A549 (cell line): ENCODE results near the gene WIZ. TPM values are rescaled to one million over a fixed set of nuclear protein-coding genes. Genes with fewer than 3 reads are reported as not detected.

ENCODE experiments used
- ATAC-seq, 2 experiments: fragments of 200-7000 bp in 1 of 2; fragments of >200 bp in 1 of 2; cut with Nextera tagmentation in 1 of 2; cut with Tn5 transposase in 1 of 2; 3 replicates each; pipeline versions ENCODE4 v1.8.0 to v1.9.1; 2018 to 2020; ENCODE audit warnings: mild to moderate bottlenecking in 1 of 2, moderate library complexity in 1 of 2
- CTCF ChIA-PET: fragments of 300-600 bp; sonication (Branson Sonifier 250); formaldehyde crosslinking; extraction: SDS; loops from one replicate; lab custom pipeline; 2021; ENCODE audit warnings: antibody characterized with exemption, inconsistent platforms; lab: Yijun Ruan, JAX
- POLR2A ChIA-PET: fragments of 350-600 bp; formaldehyde crosslinking; extraction: SDS; loops from one replicate; lab custom pipeline; 2021; ENCODE audit warnings: antibody characterized with exemption, inconsistent platforms; lab: Yijun Ruan, JAX
- DNase-seq, 2 experiments: peaks; one replicate each; pipeline versions ENCODE4 v3.0.0 to v3.0.0-alpha.2; 2011 to 2016; ENCODE audit warnings: low read depth in 1 of 2, low spot score in 1 of 2
- FAIRE-seq: peaks from 2 replicates; lab custom pipeline; 2011; peaks lifted over from hg19 to GRCh38; lab: Jason Lieb, UNC
- H3K27ac ChIP-seq, 2 experiments: fragments of >200 bp; sonication (Bioruptor Twin); formaldehyde crosslinking; 3 replicates each; pipeline ENCODE4 v1.5.1; 2016 to 2017
- H3K4me1 ChIP-seq: fragments of >200 bp; sonication (Bioruptor Twin); formaldehyde crosslinking; 3 replicates; pipeline ENCODE4 v1.6.1; 2016
- H3K4me2 ChIP-seq: fragments of >200 bp; sonication (Bioruptor Twin); formaldehyde crosslinking; 3 replicates; pipeline ENCODE4 v1.6.1; 2016
- H3K4me3 ChIP-seq: fragments of >200 bp; sonication (Bioruptor Twin); formaldehyde crosslinking; 3 replicates; pipeline ENCODE4 v1.5.1; 2016
- H3K9me3 ChIP-seq: fragments of >200 bp; sonication (Bioruptor Twin); formaldehyde crosslinking; 3 replicates; pipeline ENCODE4 v1.6.1; 2016
- ATOH8 ChIP-seq: fragments of 250-450 bp; sonication (Bioruptor Pico); IDR thresholded peaks from 2 replicates; pipeline ENCODE4 v1.5.0; 2020; ENCODE audit warnings: low read depth, mild to moderate bottlenecking, moderate library complexity
- BHLHE40 ChIP-seq: IDR thresholded peaks from 2 replicates; pipeline ENCODE4 v1.6.1; 2012; ENCODE audit warnings: low read depth, low read length, inconsistent platforms
- CBX2 ChIP-seq: fragments of 200-600 bp; sonication (generic); IDR thresholded peaks from 2 replicates; pipeline ENCODE4 v1.6.1; 2016; ENCODE audit warnings: low read depth, mild to moderate bottlenecking, borderline replicate concordance
- CBX8 ChIP-seq: fragments of 200-600 bp; sonication (generic); IDR thresholded peaks from 2 replicates; pipeline ENCODE4 v1.6.1; 2016
- CHD2 ChIP-seq: fragments of 150-350 bp; IDR thresholded peaks from 2 replicates; pipeline ENCODE4 v1.6.1; 2014; ENCODE audit warnings: low read length; ENCODE audit not compliant: partially characterized antibody
- E2F6 ChIP-seq: IDR thresholded peaks from 2 replicates; pipeline ENCODE4 v1.6.1; 2012; ENCODE audit warnings: low read depth, borderline replicate concordance
- EHF ChIP-seq: fragments of 250-450 bp; sonication (Bioruptor Pico); IDR thresholded peaks from 2 replicates; pipeline ENCODE4 v1.5.0; 2020; ENCODE audit warnings: mild to moderate bottlenecking
- EHMT2 ChIP-seq: fragments of 200-600 bp; sonication (generic); IDR thresholded peaks from 2 replicates; pipeline ENCODE4 v1.6.1; 2016; ENCODE audit warnings: antibody characterized with exemption, low read depth, mild to moderate bottlenecking, moderate library complexity
- ELK1 ChIP-seq: fragments of 150-350 bp; IDR thresholded peaks from 2 replicates; pipeline ENCODE4 v1.6.1; 2014; ENCODE audit warnings: low read depth, mild to moderate bottlenecking, low read length
- HDAC2 ChIP-seq: fragments of 200-600 bp; sonication (generic); IDR thresholded peaks from 2 replicates; pipeline ENCODE4 v1.6.1; 2016
- HOXA7 ChIP-seq: fragments of 250-450 bp; sonication (Bioruptor Pico); IDR thresholded peaks from 2 replicates; pipeline ENCODE4 v1.5.0; 2020; ENCODE audit warnings: mild to moderate bottlenecking, moderate library complexity
- HOXB5 ChIP-seq: fragments of 250-450 bp; sonication (Bioruptor Pico); IDR thresholded peaks from 2 replicates; pipeline ENCODE4 v1.5.0; 2020; ENCODE audit warnings: mild to moderate bottlenecking, moderate library complexity
- KDM5A ChIP-seq: fragments of 200-600 bp; sonication (generic); IDR thresholded peaks from 2 replicates; pipeline ENCODE4 v1.6.1; 2016; ENCODE audit warnings: antibody characterized with exemption, mild to moderate bottlenecking
- MAZ ChIP-seq: fragments of 150-350 bp; IDR thresholded peaks from 2 replicates; pipeline ENCODE4 v1.6.1; 2014; ENCODE audit warnings: antibody characterized with exemption, low read depth, low read length, borderline replicate concordance
- NFE2L2 ChIP-seq: fragments of 150-350 bp; conservative IDR thresholded peaks from 2 replicates; pipeline ENCODE4 v1.6.1; 2014; ENCODE audit warnings: low read length
- NPAS2 ChIP-seq: fragments of 250-450 bp; sonication (Bioruptor Pico); IDR thresholded peaks from 2 replicates; pipeline ENCODE4 v1.8.0; 2022; ENCODE audit warnings: mild to moderate bottlenecking, moderate library complexity, borderline replicate concordance
- NR3C1 ChIP-seq: fragments of >200 bp; sonication (Bioruptor Twin); formaldehyde crosslinking; IDR thresholded peaks from 3 replicates; pipeline ENCODE4 v1.6.1; 2017
- PHF8 ChIP-seq: fragments of 200-600 bp; sonication (generic); IDR thresholded peaks from 2 replicates; pipeline ENCODE4 v1.6.1; 2016; ENCODE audit warnings: low read depth, mild to moderate bottlenecking, antibody characterized with exemption, moderate library complexity, borderline replicate concordance
- POLR2A ChIP-seq: IDR thresholded peaks from 2 replicates; pipeline ENCODE4 v1.6.1; 2012; ENCODE audit warnings: mild to moderate bottlenecking, low read length
- RARB ChIP-seq: fragments of 250-450 bp; sonication (Bioruptor Pico); IDR thresholded peaks from 2 replicates; pipeline ENCODE4 v1.8.0; 2021; ENCODE audit warnings: mild to moderate bottlenecking, moderate library complexity
- RFX5 ChIP-seq: fragments of 450-650 bp; IDR thresholded peaks from 2 replicates; pipeline ENCODE4 v1.7.1; 2014; ENCODE audit warnings: antibody characterized with exemption, mild to moderate bottlenecking, moderate library complexity
- SREBF2 ChIP-seq: fragments of 450-650 bp; IDR thresholded peaks from 2 replicates; pipeline ENCODE4 v1.6.1; 2014; ENCODE audit warnings: mild to moderate bottlenecking, moderate library complexity
- TFCP2L1 ChIP-seq: fragments of 250-450 bp; sonication (Bioruptor Pico); IDR thresholded peaks from 2 replicates; pipeline ENCODE4 v1.5.0; 2021; ENCODE audit warnings: mild to moderate bottlenecking
- ZFP36 ChIP-seq: fragments of 450-650 bp; IDR thresholded peaks from 2 replicates; pipeline ENCODE4 v1.6.1; 2014; ENCODE audit warnings: borderline replicate concordance; ENCODE audit not compliant: partially characterized antibody
- ZNF302 ChIP-seq: fragments of 250-450 bp; sonication (Bioruptor Pico); IDR thresholded peaks from 2 replicates; pipeline ENCODE4 v1.9.0; 2021; ENCODE audit warnings: inconsistent platforms, mild to moderate bottlenecking, moderate library complexity
- WGBS: methylation state at CpG from one replicate; pipeline ENCODE4 v1.1.6; 2017; ENCODE audit errors: missing lambda C conversion rate; 5-methylcytosine and 5-hydroxymethylcytosine counted together
- polyA plus RNA-seq, 4 experiments: library from polyadenylated mRNA; depleted of rRNA in 3 of 4; stranded (reverse); fragments of >200 nt; fragmentation: RNase III in 1 of 4; extraction: RNeasy Plus Mini Kit Qiagen cat#74134 plus additional on column Dnase treatment in 1 of 4; gene quantifications; 2 replicates in 3 of 4; 3 replicates in 1 of 4; pipeline ENCODE4 v1.2.3, GENCODE V29; 2011 to 2017
- TF ChIP-seq, protein P1 (sequence below): fragments of 250-450 bp; sonication (Bioruptor Pico); IDR thresholded peaks from 2 replicates; pipeline ENCODE4 v1.5.0; 2021; ENCODE audit warnings: mild to moderate bottlenecking, moderate library complexity, borderline replicate concordance

WIZ gene
- polyA plus RNA-seq, 2 of the 4 experiments (the other 2 are of a cell fraction) = 3.7 to 15.1 TPM

GRCh38 chr19:15443838-15444237 is 5.9 kb downstream of the WIZ start:
- Histone ChIP-seq H3K9me3 (no peaks in the 10 kb centered on the region), H3K4me3 (no peak overlapping the region), H3K4me2 (no peak overlapping the region), H3K27ac (no peak overlapping the region), H3K4me1 (0 out of 3 replicates have a peak, but pooled peaks cover 5% of the 10 kb centered on the region)
- FAIRE-seq = no peak
- ChIA-PET CTCF (no interaction called here), POLR2A (no interaction called here)
- no peak for DNase-seq
- TF ChIP-seq NPAS2 (no peak), TFCP2L1 (CRISPR knock-in tag) (no peak), HOXA7 (no peak), EHMT2 (no peak)
- no peak for ATAC-seq
- WGBS = 82% methylated on average over 6 of the region's 10 CpGs

GRCh38 chr19:15443325-15443724 is 6.4 kb downstream of the WIZ start:
- ChIA-PET POLR2A (no interaction called here), CTCF (no interaction called here)
- Histone ChIP-seq H3K9me3 (no peaks in the 10 kb centered on the region), H3K4me1 (no peaks in the 10 kb centered on the region), H3K4me3 (no peak overlapping the region), H3K4me2 (no peak overlapping the region)
- no peak for DNase-seq
- no peak for FAIRE-seq
- WGBS = 93% methylated on average over 3 of the region's 3 CpGs
- ATAC-seq = no peak
- TF ChIP-seq CBX8 (no peak), POLR2A (no peak), NFE2L2 (no peak), ATOH8 (CRISPR knock-in tag) (no peak)
- TF ChIP-seq, all 56 proteins: peak for 0
- H3K27ac ChIP-seq = no peak overlapping the region

DNA sequence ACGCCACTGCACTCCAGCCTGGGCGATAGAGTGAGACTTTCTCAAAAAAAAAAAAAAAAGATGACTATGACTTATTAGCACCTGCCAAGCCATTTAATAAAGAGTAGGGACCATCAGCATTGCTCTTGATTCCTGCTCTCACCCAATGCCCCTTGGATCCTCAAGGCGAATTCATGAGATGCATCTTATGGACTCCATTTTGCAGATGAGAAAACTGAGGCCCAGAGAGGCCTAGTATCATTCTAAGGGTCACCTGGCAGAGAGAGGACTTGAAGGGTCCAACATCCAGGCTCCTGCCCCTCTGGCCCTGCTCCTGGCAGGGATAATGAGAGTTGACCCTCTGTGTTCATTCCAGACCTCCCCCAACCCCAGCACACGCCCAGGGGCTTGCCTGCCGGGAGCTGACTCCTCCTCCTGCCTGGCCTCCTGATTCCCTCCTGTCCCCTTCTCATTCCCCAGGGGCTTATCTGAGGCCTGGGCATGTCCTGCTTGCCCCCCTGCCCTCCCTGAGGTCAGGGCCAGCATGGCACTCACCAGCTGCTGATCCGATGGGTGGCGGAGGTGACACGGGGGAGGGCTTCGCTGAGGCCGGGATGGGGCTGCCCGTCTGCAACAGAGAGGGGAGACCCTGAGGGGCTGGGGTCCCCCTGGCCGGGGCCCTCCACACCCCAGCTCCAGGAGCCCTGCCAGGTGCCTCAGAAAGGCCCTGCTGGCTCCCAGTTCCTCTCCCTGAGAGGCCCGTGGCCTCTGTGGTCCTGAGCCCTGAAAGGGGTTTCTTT is 7.4 kb downstream of the WIZ start:
- Histone ChIP-seq H3K4me1 (no peaks in the 10 kb centered on the region), H3K27ac (no peak overlapping the region), H3K4me2 (no peak overlapping the region), H3K9me3 (no peaks in the 10 kb centered on the region)
- ChIA-PET POLR2A (no interaction called here), CTCF (no interaction called here)
- ATAC-seq (no peak), FAIRE-seq (no peak), DNase-seq (no peak)
- 80% methylated on average over 5 of the region's 13 CpGs for WGBS
- TF ChIP-seq ELK1 (no peak), BHLHE40 (no peak), TFCP2L1 (CRISPR knock-in tag) (no peak), NFE2L2 (no peak), MAZ (no peak), KDM5A (no peak), HOXB5 (CRISPR knock-in tag) (no peak), E2F6 (no peak), CBX2 (no peak), RFX5 (no peak), POLR2A (no peak), SREBF2 (no peak), ZNF302 (CRISPR knock-in tag) (no peak)
- TF ChIP-seq, all 56 proteins: peak for 0
- no peak overlapping the region for H3K4me3 ChIP-seq

GRCh38 chr19:15441317-15441716 is 8.4 kb downstream of the WIZ start:
- no peak for TF ChIP-seq EHF (CRISPR knock-in tag)
- TF ChIP-seq HDAC2 = no peak
- TF ChIP-seq ZNF302 (CRISPR knock-in tag) = no peak
- no peak for TF ChIP-seq NFE2L2
- no peak for TF ChIP-seq RARB
- TF ChIP-seq ZFP36 = no peak
- no peak for TF ChIP-seq NR3C1
- no peak for TF ChIP-seq RFX5
- no peak for TF ChIP-seq CHD2
- no peak for TF ChIP-seq ATOH8 (CRISPR knock-in tag)
- TF ChIP-seq, protein P1, sequence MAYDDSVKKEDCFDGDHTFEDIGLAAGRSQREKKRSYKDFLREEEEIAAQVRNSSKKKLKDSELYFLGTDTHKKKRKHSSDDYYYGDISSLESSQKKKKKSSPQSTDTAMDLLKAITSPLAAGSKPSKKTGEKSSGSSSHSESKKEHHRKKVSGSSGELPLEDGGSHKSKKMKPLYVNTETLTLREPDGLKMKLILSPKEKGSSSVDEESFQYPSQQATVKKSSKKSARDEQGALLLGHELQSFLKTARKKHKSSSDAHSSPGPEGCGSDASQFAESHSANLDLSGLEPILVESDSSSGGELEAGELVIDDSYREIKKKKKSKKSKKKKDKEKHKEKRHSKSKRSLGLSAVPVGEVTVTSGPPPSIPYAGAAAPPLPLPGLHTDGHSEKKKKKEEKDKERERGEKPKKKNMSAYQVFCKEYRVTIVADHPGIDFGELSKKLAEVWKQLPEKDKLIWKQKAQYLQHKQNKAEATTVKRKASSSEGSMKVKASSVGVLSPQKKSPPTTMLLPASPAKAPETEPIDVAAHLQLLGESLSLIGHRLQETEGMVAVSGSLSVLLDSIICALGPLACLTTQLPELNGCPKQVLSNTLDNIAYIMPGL = no peak
- TF ChIP-seq PHF8 = no peak
- no peak for TF ChIP-seq MAZ
- ATAC-seq (no peak), DNase-seq (no peak), FAIRE-seq (no peak)
- H3K9me3 ChIP-seq = no peaks in the 10 kb centered on the region
- CTCF ChIA-PET = no interaction called here
- POLR2A ChIA-PET = no interaction called here
- no peak overlapping the region for H3K4me3 ChIP-seq
- no peak overlapping the region for H3K4me2 ChIP-seq
- no peak overlapping the region for H3K27ac ChIP-seq
- 51% methylated on average over 3 of the region's 3 CpGs for WGBS
- H3K4me1 ChIP-seq = no peaks in the 10 kb centered on the region
